ENCODE measurements around the gene SYVN1.

GRCh38 chr11:65114538-65115171 lies 19.7 kb downstream of the SYVN1 start:
- no peak for TF ChIP-seq CTCF (IDR thresholded peaks at IDR 0.05; ENCODE audit: borderline replicate concordance, extremely low read depth, low read length, poor library complexity, severe bottlenecking)
- TF ChIP-seq EZH2 (IDR thresholded peaks at IDR 0.05; ENCODE audit: borderline replicate concordance, low read depth, low read length, severe bottlenecking): no peak
